ENCODE measurements around the gene ZNF35. TPM values are rescaled to one million over a fixed set of nuclear protein-coding genes. Genes with fewer than 3 reads are reported as not detected.

ZNF35 gene
- total RNA-seq, 1 donor from 2014 or later = 3.6 TPM

DNA sequence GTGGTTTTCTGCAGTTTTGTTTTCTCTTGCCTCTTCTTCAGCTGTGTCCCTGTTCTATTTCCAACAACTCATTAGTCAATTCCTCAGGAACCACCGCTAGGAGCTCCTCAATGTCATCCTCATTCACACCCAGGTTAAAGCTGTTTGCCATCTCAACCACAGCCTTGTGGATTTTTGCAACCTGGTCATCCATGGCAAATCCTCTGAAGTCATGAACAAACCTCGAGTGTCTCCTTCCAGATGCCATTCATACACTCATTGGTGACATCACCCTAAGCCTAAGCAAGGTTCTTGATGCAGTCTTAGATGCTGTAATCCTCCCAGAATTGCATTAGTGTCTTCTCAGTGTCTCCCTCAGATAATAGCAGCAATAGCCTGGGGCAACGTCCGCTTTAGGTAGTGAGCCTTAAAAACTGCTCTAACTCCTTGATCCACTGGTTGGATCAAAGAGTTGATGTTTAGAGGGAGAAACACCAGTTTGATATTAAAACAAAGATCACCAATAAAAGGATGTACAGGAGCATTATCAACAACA is 32.5 kb downstream of the ZNF35 start:
- TF ChIP-seq, protein P1, sequence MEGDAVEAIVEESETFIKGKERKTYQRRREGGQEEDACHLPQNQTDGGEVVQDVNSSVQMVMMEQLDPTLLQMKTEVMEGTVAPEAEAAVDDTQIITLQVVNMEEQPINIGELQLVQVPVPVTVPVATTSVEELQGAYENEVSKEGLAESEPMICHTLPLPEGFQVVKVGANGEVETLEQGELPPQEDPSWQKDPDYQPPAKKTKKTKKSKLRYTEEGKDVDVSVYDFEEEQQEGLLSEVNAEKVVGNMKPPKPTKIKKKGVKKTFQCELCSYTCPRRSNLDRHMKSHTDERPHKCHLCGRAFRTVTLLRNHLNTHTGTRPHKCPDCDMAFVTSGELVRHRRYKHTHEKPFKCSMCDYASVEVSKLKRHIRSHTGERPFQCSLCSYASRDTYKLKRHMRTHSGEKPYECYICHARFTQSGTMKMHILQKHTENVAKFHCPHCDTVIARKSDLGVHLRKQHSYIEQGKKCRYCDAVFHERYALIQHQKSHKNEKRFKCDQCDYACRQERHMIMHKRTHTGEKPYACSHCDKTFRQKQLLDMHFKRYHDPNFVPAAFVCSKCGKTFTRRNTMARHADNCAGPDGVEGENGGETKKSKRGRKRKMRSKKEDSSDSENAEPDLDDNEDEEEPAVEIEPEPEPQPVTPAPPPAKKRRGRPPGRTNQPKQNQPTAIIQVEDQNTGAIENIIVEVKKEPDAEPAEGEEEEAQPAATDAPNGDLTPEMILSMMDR (conservative IDR thresholded peaks at IDR 0.05; ENCODE audit: low read depth, low read length) = no peak
- DNase-seq (ENCODE audit: low read depth) = no peak

DNA sequence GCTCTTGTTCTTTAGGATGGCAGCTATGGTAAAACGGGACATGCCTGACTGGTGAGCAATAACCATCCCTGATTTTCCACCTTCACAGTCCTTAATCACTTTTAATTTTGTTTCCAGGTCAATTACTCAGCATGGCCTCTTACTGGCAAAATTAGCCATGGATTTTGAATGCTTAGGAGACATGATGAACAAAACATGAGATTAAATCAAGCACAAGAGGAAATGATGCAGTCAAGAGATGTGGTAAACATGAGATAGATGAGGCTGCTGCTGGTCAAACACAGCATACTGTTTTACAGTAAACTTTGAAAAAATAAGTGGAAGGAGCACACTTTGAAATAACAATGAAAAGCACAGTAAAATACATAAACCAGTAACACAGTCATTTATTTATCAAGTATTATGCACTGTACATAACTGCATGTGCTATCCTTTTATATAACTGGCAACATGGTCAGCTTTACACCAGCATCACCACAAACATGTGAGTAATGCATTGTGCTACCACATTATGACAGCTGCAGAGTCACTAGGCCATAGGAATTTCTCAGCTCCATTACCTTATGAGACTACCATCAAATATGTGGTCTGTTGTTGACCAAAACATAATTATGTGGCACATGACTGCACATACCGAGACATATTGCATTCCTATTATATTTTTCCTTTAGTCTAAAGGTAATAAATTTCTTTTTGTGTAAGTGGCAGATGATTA is 33.8 kb downstream of the ZNF35 start:
- TF ChIP-seq, protein P1 (conservative IDR thresholded peaks at IDR 0.05; ENCODE audit: low read depth, low read length) = no peak
- H3K4me3 ChIP-seq (ENCODE audit: low read depth, low read length) = no peak overlapping the region
- DNase-seq (ENCODE audit: low read depth) = no peak

More for the DNA sequence above, 32.5 kb downstream of the ZNF35 start:
- no peak overlapping the region for H3K4me3 ChIP-seq (ENCODE audit: low read depth, low read length)

DNA sequence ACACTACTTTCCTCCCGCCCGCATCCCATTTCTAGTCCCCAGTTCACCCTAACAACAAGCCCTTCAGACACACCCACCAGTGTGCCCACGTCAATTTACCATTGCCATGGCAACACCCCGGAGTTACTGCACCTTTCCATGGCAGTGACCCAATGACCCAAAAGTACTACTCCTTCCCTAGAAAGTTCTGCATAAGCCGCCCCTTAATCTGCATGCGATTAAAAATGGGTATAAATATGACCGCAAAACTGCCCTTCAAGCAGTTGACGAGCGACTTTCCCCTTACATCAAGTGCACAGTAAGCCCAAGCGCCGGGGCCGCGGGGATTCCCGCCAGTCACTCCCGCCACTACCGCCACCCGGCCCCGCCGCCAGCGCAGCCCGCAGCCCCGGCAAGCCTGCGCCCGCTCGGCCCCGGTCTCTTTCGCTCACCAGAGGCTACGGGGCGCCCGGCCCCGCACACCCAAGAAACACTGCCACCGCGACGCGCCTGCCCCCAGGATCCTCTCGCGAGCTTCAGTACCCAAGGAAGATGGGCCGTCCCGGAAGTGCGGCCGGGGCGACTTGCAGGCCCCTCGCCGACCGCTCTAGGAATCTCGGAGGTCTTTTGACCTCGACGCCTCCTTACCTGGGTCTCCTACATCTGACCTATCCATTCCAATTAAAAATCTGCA is 36.7 kb downstream of the ZNF35 start:
- TF ChIP-seq, protein P1 (conservative IDR thresholded peaks at IDR 0.05; ENCODE audit: low read depth, low read length) = no peak
- DNase-seq (ENCODE audit: low read depth) = no peak
- peak overlapping the region; percentile 69 for H3K4me3 ChIP-seq (ENCODE audit: low read depth, low read length)

DNA sequence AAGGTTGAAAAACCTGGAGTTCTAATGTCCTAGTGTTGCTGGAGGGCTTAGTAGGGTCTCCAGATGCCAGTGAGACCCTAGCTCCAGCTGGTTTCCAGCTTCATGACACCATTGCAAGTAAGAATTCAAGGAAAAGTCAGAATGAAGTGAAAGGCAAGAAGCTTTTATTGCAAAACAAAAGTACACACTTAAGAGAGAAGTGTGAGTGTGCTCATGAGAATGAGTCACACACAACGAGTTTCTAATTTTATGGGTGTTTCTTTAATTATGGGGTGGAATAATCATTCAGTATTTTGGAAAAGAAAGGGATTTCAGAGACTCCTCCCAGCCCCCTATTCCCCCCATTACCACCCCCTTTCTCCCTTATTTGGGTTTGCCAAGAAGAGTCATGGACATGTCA is 39.4 kb downstream of the ZNF35 start:
- TF ChIP-seq, protein P1 (conservative IDR thresholded peaks at IDR 0.05; ENCODE audit: low read depth, low read length) = no peak
- DNase-seq (ENCODE audit: low read depth) = no peak

More for the DNA sequence above, 39.4 kb downstream of the ZNF35 start:
- H3K4me3 ChIP-seq (ENCODE audit: low read depth, low read length) = no peak overlapping the region

Other genes with a start within 250 kb of the ZNF35 start
- 3.6 and 4.3 TPM in 2 replicates for gene ZNF445, start 171.1 kb upstream of the ZNF35 start, total RNA-seq
- gene ZKSCAN7, start 93.5 kb upstream of the ZNF35 start, total RNA-seq = 3.5 and 5.7 TPM in 2 replicates
- 1.7 and 2.5 TPM in 2 replicates for gene ZNF660, start 63.8 kb upstream of the ZNF35 start, total RNA-seq
- 4.8 and 7.3 TPM in 2 replicates for gene ZNF197, start 23.7 kb upstream of the ZNF35 start, total RNA-seq
- 2.2 and 4.7 TPM in 2 replicates for gene ZNF502, start 63.9 kb downstream of the ZNF35 start, total RNA-seq
- gene ZNF501, start 80.9 kb downstream of the ZNF35 start, total RNA-seq = 1.7 and 2.4 TPM in 2 replicates
- 17.0 and 17.2 TPM in 2 replicates for gene KIAA1143, start 112.9 kb downstream of the ZNF35 start, total RNA-seq
- gene KIF15, start 113.1 kb downstream of the ZNF35 start, total RNA-seq = 11.8 and 16.6 TPM in 2 replicates
- 20.1 and 22.3 TPM in 2 replicates for gene TMEM42, start 213.2 kb downstream of the ZNF35 start, total RNA-seq
- 0.07 TPM in 1 of 2 replicates, not detected in the other for gene TGM4, start 225.9 kb downstream of the ZNF35 start, total RNA-seq